Activated CD8-positive, alpha-beta memory T cell treated with anti-CD3 and anti-CD28 coated beads, Interleukin-2, amount 10 ng/mL, durations not matched to agents 7 days and 5 days (primary cell): Measurements from ENCODE around the gene EHMT1. TPM values are rescaled to one million over a fixed set of nuclear protein-coding genes. Genes with fewer than 3 reads are reported as not detected.

Experiments
- ATAC-seq: fragments of 150-1000 bp; cut with Tn5 transposase; one replicate; pipeline ENCODE4 v1.10.0; 2021; ENCODE audit warnings: moderate library complexity
- CTCF ChIA-PET: fragments of 350-600 bp; sonication (Branson Sonifier 250); formaldehyde crosslinking; loops from one replicate; lab custom pipeline; 2021; ENCODE audit warnings: antibody characterized with exemption; lab: Charles Lee
- DNase-seq: peaks from one replicate; pipeline ENCODE4 v3.0.0-alpha.2; 2020
- H3K27ac Mint-ChIP-seq: one replicate; pipeline ENCODE4 v1.8.0; 2021; ENCODE audit warnings: mild to moderate bottlenecking, mixed read lengths
- H3K27me3 Mint-ChIP-seq: one replicate; pipeline ENCODE4 v1.8.0; 2021; ENCODE audit warnings: mixed read lengths
- H3K36me3 Mint-ChIP-seq: one replicate; pipeline ENCODE4 v1.8.0; 2021; ENCODE audit warnings: mild to moderate bottlenecking, mixed read lengths
- H3K4me1 Mint-ChIP-seq: one replicate; pipeline ENCODE4 v1.8.0; 2021; ENCODE audit warnings: mixed read lengths
- H3K4me3 Mint-ChIP-seq: one replicate; pipeline ENCODE4 v1.8.0; 2021; ENCODE audit warnings: mild to moderate bottlenecking, moderate library complexity, mixed read lengths
- H3K9me3 Mint-ChIP-seq: one replicate; pipeline ENCODE4 v1.8.0; 2022; ENCODE audit warnings: low read depth, mixed read lengths
- total RNA-seq, 2 experiments: library from RNA; stranded (reverse); gene quantifications; one replicate each; pipeline ENCODE4 v1.2.3, GENCODE V29; 2021

EHMT1 gene
- total RNA-seq, 2 experiments from 2014 or later: 99.9 to 130 TPM

DNA sequence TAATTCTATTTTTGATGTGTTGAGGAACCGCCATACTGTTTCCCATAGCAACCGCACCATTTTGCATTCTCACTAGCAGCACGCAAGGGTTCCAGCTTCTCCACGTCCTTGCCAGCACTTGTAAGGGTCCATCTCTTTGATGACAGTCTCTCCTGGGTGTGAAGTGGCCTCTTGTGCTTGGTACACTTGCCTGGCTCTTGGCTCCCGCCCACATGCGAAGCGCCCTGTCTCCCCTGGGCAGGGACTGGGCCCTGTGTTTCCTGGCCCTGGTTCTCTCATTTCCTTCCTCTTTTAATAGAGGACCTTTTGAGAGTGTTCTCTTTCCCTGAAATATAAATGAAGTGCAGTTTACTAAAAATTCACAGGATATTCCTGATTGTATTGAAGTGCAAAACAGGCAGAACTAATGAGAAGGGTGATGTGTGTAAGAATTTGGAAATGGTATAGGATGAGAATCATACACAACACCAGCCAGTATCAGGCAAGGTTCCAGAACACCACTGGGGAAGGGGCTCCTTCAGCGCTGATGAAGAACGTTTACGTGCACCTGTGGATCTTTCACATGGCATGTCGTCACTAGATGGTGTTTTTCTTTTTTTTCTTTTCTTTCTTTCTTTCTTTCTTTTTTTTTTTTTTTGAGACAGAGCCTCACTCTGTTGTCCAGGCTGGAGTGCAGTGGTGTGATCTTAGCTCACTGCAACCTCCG is 73.0 kb downstream of the EHMT1 start:
- Mint-ChIP-seq H3K4me3 (no peak overlapping the region), H3K9me3 (no peaks in the 10 kb centered on the region), H3K36me3 (peaks cover 11% of the 10 kb centered on the region), H3K27ac (no peak overlapping the region), H3K27me3 (no peaks in the 10 kb centered on the region), H3K4me1 (peaks cover 4% of the 10 kb centered on the region)
- CTCF ChIA-PET: no interaction called here
- ATAC-seq (no peak), DNase-seq (no peak)

DNA sequence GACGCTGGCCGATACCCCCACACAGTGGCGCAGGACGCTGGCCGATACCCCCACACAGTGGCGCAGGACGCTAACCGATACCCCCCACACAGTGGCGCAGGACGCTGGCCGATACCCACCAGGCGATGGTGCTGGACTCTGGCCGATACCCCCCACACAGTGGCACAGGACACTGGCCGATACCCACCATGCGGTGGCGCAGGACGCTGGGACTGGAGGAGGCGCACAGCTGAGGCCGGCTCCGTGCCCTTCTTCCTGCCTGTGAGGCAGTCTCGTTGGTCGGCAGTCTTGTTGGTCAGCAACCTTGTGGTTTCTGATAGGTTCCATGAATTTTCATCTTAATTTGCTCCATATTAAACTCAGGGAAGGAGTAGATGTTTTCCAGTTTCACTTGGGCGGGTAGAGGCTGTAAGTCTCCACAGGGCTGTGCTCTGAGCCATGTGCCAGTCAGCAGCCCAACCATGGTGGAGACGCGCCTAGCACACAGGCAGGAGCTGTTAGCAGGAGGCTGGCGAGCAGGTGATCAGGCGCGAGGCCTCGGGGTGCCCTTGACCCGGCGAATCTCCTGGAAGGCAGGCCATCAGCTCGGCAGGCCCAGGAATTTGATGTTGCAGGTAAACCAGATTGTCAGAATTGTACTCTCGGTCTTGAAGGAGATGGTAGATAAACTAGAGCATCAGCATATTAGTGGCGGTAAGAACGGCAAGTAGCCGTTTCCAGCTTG is 75.6 kb downstream of the EHMT1 start:
- CTCF ChIA-PET: interaction anchor here (1.2 kb wide), 1 partner anchor 11 kb away, joined by 3 read pairs; no protein-coding TSS in a partner anchor
- no peak overlapping the region for H3K27ac Mint-ChIP-seq
- ATAC-seq (no peak), DNase-seq (no peak)
- H3K4me3 Mint-ChIP-seq: no peak overlapping the region
- H3K9me3 Mint-ChIP-seq: no peaks in the 10 kb centered on the region
- H3K36me3 Mint-ChIP-seq: peaks cover 13% of the 10 kb centered on the region
- H3K27me3 Mint-ChIP-seq: no peaks in the 10 kb centered on the region
- H3K4me1 Mint-ChIP-seq: peaks cover 4% of the 10 kb centered on the region

DNA sequence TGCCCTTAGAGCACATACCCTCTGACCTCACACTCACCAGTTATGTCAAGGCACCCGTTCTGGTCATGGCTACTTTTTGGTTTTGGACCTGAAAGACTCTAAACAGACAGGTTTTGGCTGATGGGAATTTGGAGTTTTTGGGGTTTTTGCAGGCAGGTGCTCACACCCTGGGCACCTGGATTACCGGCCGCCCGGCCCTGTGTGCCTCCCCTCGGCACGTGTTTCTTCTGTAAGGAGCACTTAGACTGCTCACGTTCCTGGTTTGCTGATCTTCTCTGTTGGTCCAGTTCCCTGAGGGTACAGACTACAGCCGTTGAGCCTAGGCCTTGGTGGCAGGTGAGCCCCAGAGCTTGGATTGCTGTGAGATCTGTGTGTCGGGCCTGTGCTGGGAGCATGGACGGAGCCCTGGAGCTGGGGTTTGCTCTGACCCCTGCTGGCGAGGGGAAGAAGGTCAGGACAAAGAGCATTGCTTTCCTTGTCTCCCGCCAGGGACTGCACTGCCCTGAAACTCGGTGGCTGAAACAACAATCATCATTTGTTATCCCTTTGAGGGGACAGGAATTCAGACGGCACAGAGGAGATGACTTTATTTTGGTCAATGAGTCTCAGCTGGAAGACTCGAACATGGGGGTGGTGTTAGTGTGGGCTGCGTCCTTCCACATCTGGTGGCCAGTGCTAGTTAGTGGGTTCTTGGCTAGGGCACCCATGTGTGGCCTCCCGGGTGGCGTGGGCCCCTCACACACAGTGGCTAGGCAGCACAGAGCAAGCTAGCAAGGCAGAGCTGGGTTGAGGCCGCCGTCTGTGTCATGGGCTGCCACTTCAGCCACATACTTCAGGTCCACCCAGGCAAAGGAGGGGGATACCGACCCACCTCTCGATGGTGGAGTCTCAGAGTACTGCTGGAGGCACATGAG is 76.4 kb downstream of the EHMT1 start:
- H3K9me3 Mint-ChIP-seq: no peaks in the 10 kb centered on the region
- no peak overlapping the region for H3K4me3 Mint-ChIP-seq
- DNase-seq: no peak
- peaks cover 15% of the 10 kb centered on the region for H3K36me3 Mint-ChIP-seq
- no peaks in the 10 kb centered on the region for H3K27me3 Mint-ChIP-seq
- CTCF ChIA-PET: interaction anchor here (1.2 kb wide), 1 partner anchor 10 kb away, joined by 3 read pairs; no protein-coding TSS in a partner anchor
- H3K27ac Mint-ChIP-seq: no peak overlapping the region
- H3K4me1 Mint-ChIP-seq: peaks cover 4% of the 10 kb centered on the region
- no peak for ATAC-seq

DNA sequence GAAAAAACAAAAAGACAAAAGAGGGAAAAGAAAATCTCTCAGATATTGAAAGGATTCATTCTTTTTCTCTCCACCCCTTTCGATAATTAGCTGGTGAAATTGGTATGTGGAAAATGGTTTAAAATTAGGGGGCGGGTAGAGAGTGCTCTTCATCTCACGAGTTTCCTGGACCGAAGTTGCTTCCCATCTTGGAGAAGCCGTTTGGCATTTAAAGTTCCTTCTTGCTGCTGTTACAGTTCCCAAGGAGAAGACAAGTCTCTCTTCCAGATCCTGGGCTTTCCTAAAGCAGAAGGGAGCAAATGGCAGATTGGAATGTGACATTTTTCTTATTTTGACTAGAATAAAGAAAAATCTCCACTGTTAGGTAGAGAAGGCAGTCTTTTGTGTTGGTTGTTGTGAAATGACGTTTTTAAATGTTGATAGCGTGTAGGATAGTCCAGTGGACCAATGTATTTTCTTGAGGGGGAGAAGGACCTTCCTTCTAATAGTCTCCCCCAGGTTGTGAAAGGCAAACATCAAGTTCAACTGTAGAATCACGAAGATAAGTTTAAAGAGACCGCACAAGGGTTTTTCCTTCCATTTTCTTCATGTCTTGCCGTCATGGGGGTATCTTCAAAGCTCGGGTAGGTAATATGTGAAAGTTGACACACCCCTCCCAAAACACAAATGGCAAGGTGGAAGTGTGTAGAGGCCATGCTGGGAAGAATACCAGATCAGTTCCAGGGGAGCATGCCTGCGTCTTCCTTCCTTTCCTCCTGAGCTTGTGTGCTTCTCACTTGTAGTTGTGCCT is 77.5 kb downstream of the EHMT1 start:
- Mint-ChIP-seq H3K4me1 (peaks cover 2% of the 10 kb centered on the region), H3K9me3 (peaks cover 3% of the 10 kb centered on the region), H3K36me3 (peaks cover 20% of the 10 kb centered on the region), H3K4me3 (no peak overlapping the region), H3K27me3 (no peaks in the 10 kb centered on the region), H3K27ac (no peak overlapping the region)
- CTCF ChIA-PET: interaction anchor here (1.1 kb wide), 1 partner anchor 23 kb away, joined by 3 read pairs; no protein-coding TSS in a partner anchor
- DNase-seq (no peak), ATAC-seq (no peak)

DNA sequence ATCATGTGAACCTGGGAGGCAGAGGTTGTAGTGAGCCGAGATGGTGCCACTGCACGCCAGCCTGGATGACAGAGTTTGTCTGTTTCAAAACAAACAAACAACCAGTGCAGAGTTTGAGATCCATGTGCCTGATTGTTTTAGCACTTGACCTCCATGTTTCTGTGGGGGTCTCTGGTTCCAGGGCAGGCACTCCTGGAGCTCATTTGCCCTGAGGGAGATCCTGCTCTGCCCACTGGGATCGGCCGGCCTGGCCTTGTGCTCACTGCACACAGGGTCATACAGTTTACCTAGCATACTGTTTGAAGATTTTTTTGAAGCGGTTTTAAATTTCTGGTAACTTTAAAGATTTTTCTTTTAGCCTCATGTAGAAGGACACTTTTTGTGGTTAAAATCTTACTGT is 78.4 kb downstream of the EHMT1 start:
- DNase-seq: no peak
- H3K9me3 Mint-ChIP-seq: peaks cover 3% of the 10 kb centered on the region
- H3K4me3 Mint-ChIP-seq: no peak overlapping the region
- no peak overlapping the region for H3K27ac Mint-ChIP-seq
- peaks cover 22% of the 10 kb centered on the region for H3K36me3 Mint-ChIP-seq
- no peaks in the 10 kb centered on the region for H3K4me1 Mint-ChIP-seq
- no peaks in the 10 kb centered on the region for H3K27me3 Mint-ChIP-seq
- no peak for ATAC-seq
- CTCF ChIA-PET: interaction anchor here (1.1 kb wide), 1 partner anchor 24 kb away, joined by 3 read pairs; no protein-coding TSS in a partner anchor

DNA sequence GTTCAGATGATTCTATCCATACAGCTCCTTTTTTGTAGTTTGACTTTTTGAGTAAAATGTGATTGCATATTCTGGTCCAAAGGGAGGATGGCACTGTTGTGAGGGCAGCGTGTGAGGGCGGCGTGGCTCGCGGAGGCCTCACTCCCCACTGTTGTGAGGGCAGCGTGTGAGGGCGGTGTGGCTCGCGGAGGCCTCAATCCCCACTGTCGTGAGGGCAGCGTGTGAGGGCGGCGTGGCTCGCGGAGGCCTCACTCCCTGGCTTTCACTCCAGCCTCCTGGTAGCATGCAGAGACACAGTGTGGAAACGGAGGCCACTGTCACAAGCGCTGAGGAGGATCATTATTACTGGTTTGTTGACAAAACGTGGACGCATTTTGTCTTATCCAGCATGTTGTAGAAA is 79.0 kb downstream of the EHMT1 start:
- ATAC-seq: no peak
- Mint-ChIP-seq H3K27ac (no peak overlapping the region), H3K4me3 (no peak overlapping the region), H3K9me3 (peaks cover 3% of the 10 kb centered on the region), H3K27me3 (no peaks in the 10 kb centered on the region), H3K4me1 (no peaks in the 10 kb centered on the region), H3K36me3 (peaks cover 28% of the 10 kb centered on the region)
- no peak for DNase-seq
- CTCF ChIA-PET: interaction anchor here (1.1 kb wide), 1 partner anchor 25 kb away, joined by 3 read pairs; no protein-coding TSS in a partner anchor

DNA sequence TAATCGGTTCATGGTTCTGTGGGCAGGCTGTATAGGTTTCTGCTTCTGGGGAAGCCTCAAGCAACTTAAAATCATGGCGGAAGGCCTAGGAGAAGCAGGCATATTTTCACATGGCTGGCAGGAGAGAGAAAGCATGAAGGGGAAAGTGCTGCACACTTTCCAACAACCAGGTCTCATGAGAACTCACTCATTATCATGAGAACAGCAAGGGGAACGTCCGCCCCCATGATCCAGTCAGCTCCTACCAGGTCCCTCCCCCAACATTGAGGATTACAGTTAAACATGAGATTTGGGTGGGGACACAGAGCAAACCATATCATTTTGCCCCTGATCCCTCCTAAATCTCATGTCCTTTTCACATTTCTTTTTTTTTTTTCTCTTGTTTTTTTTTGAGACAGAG is 82.1 kb downstream of the EHMT1 start:
- Mint-ChIP-seq H3K4me3 (no peak overlapping the region), H3K4me1 (peaks cover 12% of the 10 kb centered on the region)

DNA sequence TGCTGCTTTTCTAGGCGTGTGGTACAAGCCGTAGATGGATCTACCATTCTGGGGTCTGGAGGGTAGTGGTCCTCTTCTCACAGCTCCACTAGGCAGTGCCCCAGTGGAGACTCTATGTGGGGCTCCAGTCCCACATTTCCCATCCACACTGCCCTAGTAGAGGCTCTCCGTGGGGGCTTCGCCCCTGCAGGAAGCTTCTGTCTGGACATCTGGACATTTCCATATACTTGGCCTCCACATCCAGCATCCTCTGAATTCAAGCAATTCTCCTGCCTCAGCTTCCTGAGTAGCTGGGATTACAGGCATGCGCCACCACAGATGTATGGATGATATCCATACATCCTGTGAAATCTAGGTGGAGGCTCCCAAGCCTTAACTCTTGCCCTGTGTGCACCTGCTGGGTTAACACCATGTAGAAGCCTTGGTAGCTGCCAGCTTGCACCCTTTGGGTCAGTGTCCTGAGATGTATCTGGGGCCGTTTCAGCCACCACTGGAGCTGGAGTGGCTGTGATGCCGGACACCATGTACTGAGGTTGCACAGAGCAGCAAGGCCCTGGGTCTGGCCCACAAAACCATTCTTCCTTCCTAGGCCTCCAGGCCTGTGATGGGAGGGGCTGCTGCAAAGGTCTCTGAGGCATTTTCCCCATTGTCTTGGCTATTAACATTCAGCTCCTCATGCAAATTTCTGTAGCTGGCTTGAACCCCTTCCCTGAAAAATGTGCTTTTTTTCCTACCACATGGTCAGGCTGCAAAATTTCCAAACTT is 84.0 kb downstream of the EHMT1 start:
- Mint-ChIP-seq H3K27me3 (no peaks in the 10 kb centered on the region), H3K9me3 (peaks cover 10% of the 10 kb centered on the region), H3K36me3 (peaks cover 52% of the 10 kb centered on the region), H3K4me1 (peaks cover 18% of the 10 kb centered on the region), H3K4me3 (no peak overlapping the region), H3K27ac (no peak overlapping the region)
- CTCF ChIA-PET: no interaction called here
- DNase-seq (no peak), ATAC-seq (no peak)

More for the DNA sequence above, 82.1 kb downstream of the EHMT1 start:
- no peaks in the 10 kb centered on the region for H3K27me3 Mint-ChIP-seq
- CTCF ChIA-PET: interaction anchor here (1.0 kb wide), 1 partner anchor 166 kb away, joined by 3 read pairs; no protein-coding TSS in a partner anchor
- H3K9me3 Mint-ChIP-seq: peaks cover 10% of the 10 kb centered on the region
- no peak overlapping the region for H3K27ac Mint-ChIP-seq
- H3K36me3 Mint-ChIP-seq: peaks cover 52% of the 10 kb centered on the region
- DNase-seq: no peak
- ATAC-seq: no peak

DNA sequence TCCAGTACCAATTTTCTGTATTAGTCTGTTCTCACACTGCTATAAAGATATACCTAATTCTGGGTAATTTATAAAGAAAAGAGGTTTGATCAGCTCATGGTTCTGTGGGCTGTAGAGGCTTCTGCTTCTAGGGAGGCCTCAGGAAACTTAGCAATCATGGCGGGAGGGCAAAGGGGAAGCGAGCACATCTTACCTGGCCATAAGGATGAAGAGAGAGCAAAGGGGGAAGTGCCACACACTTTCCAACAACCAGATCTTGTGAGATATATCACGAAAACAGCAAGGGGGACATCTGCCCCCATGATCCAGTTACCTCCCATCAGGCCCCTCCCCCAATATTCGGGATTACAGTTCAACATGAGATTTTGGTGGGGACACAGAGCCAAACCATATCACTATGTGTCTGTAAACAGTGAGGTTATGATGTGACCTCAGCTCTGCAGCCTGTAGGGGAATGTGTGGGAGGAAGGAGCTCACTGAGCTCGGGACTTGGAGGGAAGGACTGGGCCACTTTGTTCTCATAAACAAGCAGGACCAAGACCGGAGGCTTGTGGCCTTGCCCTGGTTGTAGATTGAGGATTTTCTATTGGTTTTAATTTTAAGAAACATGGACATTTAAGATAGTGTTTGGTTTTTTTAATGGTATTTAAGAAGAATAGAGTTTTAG is 85.2 kb downstream of the EHMT1 start:
- H3K36me3 Mint-ChIP-seq: peaks cover 58% of the 10 kb centered on the region
- no peak for ATAC-seq
- H3K9me3 Mint-ChIP-seq: peaks cover 10% of the 10 kb centered on the region
- no peaks in the 10 kb centered on the region for H3K27me3 Mint-ChIP-seq
- DNase-seq: no peak
- H3K27ac Mint-ChIP-seq: no peak overlapping the region
- CTCF ChIA-PET: no interaction called here
- H3K4me3 Mint-ChIP-seq: no peak overlapping the region
- peaks cover 18% of the 10 kb centered on the region for H3K4me1 Mint-ChIP-seq

DNA sequence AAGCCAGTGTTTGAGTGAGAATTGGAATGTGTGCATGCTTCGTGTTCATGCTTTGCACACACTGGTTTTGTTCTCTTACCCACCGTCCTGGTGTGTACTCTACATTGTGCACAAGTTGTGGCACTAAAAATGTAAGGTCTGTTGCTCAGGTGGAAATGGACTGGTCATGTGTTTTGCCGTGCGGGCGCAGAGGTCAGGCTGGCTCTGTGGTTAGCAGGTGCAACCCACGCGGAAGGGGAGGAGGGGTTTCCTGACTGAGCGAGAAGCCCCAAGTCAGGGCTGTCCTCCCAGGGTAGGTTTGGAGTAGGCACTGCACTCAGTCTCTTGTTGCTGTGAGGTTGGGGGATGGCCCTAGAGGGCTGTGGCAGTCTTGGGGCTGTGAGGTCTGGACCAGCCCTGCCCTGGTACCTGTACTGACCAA is 86.6 kb downstream of the EHMT1 start:
- H3K4me1 Mint-ChIP-seq: peaks cover 18% of the 10 kb centered on the region
- H3K9me3 Mint-ChIP-seq: peaks cover 9% of the 10 kb centered on the region
- no peak overlapping the region for H3K27ac Mint-ChIP-seq
- H3K27me3 Mint-ChIP-seq: no peaks in the 10 kb centered on the region
- H3K4me3 Mint-ChIP-seq: no peak overlapping the region
- DNase-seq (peak; percentile 59), ATAC-seq (peak; percentile 45)
- CTCF ChIA-PET: interaction anchor here (1.0 kb wide), 1 partner anchor 11 kb away, joined by 3 read pairs; no protein-coding TSS in a partner anchor
- peaks cover 56% of the 10 kb centered on the region for H3K36me3 Mint-ChIP-seq

DNA sequence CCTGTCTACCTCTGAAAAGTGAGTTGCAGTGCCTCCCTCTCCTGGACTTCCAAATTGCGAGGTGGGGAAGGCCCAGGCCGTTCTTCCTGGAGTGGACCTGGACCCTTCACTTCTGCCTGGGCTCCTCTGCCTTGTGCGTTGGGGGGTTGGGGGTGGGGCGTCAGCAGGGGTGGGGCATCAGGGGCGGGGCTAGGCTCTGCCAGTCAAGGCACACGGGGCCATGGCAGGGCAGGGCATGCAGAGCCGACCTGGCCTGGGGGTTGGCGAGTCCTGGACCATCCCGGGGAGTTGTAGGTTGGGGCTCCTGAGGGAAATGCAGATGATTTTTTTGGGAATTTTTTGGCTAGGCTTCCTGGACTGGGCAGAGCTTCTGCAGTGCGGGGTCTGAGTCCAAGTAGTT is 87.1 kb downstream of the EHMT1 start:
- H3K27me3 Mint-ChIP-seq: no peaks in the 10 kb centered on the region
- no peak overlapping the region for H3K27ac Mint-ChIP-seq
- peaks cover 54% of the 10 kb centered on the region for H3K36me3 Mint-ChIP-seq
- CTCF ChIA-PET: no interaction called here
- DNase-seq (no peak), ATAC-seq (no peak)
- H3K4me1 Mint-ChIP-seq: peaks cover 18% of the 10 kb centered on the region
- H3K4me3 Mint-ChIP-seq: no peak overlapping the region
- H3K9me3 Mint-ChIP-seq: peaks cover 8% of the 10 kb centered on the region
